ENCODE data around the gene RNF212.

DNA sequence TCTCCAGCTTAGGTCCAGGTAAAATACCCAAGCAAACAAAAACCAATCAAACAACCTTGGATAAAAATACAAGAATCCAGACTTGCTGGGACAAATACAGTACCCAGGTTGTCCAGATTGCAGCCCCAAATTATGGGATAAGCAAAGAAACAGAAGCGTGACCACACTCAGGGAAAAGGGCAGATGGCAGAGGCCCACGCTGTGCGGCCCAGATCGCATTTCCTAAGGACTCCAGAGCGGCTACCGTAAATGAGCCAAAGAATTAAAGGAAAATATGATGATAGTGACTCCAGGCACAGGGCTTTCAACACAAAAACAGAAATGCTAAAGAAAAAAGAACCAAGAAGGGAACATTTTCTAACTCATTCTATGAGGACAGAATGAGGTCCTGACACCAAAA, 51.6 kb downstream of the RNF212 start:
- TF ChIP-seq, protein P1, sequence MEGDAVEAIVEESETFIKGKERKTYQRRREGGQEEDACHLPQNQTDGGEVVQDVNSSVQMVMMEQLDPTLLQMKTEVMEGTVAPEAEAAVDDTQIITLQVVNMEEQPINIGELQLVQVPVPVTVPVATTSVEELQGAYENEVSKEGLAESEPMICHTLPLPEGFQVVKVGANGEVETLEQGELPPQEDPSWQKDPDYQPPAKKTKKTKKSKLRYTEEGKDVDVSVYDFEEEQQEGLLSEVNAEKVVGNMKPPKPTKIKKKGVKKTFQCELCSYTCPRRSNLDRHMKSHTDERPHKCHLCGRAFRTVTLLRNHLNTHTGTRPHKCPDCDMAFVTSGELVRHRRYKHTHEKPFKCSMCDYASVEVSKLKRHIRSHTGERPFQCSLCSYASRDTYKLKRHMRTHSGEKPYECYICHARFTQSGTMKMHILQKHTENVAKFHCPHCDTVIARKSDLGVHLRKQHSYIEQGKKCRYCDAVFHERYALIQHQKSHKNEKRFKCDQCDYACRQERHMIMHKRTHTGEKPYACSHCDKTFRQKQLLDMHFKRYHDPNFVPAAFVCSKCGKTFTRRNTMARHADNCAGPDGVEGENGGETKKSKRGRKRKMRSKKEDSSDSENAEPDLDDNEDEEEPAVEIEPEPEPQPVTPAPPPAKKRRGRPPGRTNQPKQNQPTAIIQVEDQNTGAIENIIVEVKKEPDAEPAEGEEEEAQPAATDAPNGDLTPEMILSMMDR (conservative IDR thresholded peaks at IDR 0.05; ENCODE audit: low read depth, low read length) = no peak
- TF ChIP-seq EZH2 (IDR thresholded peaks at IDR 0.05; ENCODE audit: borderline replicate concordance, low read depth, low read length, poor library complexity, severe bottlenecking) = no peak
